Retinal pigment epithelial cell (primary cell): ENCODE results near the gene EPB41.

Experiments used
- DNase-seq: peaks from one replicate; pipeline ENCODE4 v3.0.0-alpha.2; 2010; ENCODE audit warnings: low read depth
- H3K4me3 ChIP-seq: 2 replicates; pipeline ENCODE4 v1.5.1; 2011; ENCODE audit warnings: mild to moderate bottlenecking, low read length, control low read depth, moderate library complexity
- TF ChIP-seq, protein P1 (sequence below): conservative IDR thresholded peaks from 2 replicates; pipeline ENCODE4 v1.5.1; 2011; ENCODE audit warnings: low read depth, low read length, control low read depth, inconsistent platforms

EPB41 gene

DNA sequence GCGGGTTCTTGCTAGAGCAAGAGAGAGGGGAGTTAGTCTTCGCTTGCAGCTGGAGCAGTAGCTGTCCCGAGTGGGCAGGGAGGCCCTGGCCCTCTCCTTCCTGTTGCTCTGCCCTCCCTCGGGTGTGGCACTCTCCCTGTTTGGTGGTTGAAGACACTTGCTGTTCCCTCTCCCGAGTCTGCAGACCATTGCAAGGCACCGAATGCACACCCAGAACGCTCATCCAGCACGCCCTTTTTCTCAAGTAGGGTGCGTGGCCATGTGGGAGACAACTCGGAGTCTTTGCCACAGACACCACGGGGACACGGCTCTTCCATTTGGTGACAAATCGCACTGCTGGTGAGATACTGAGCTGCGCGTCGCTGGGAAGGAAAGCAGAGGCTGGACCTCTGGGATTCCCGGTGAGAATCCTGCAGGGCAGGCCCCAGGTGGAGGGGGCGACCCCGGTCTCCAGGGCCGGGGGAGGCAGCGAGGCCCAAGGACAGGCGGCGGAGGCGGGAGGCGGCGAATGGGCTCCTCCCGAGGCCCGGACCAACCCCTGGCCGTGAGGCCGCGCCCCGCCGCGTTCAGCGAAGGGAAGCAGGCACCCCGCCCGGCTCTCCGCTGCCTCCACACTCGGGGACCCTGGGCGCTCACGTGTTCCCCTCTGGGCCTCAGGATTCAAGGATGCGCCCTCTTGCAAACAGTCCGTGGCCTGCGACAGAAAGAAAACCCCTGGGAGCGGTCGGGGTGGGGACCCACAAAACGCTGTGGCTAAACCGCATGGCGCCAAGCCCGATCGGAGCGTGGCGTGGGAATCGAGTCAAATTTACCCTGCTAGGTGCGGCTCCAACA, 219.7 kb downstream of the EPB41 start:
- TF ChIP-seq, protein P1, sequence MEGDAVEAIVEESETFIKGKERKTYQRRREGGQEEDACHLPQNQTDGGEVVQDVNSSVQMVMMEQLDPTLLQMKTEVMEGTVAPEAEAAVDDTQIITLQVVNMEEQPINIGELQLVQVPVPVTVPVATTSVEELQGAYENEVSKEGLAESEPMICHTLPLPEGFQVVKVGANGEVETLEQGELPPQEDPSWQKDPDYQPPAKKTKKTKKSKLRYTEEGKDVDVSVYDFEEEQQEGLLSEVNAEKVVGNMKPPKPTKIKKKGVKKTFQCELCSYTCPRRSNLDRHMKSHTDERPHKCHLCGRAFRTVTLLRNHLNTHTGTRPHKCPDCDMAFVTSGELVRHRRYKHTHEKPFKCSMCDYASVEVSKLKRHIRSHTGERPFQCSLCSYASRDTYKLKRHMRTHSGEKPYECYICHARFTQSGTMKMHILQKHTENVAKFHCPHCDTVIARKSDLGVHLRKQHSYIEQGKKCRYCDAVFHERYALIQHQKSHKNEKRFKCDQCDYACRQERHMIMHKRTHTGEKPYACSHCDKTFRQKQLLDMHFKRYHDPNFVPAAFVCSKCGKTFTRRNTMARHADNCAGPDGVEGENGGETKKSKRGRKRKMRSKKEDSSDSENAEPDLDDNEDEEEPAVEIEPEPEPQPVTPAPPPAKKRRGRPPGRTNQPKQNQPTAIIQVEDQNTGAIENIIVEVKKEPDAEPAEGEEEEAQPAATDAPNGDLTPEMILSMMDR: no peak
- DNase-seq: no peak
- no peak overlapping the region for H3K4me3 ChIP-seq

DNA sequence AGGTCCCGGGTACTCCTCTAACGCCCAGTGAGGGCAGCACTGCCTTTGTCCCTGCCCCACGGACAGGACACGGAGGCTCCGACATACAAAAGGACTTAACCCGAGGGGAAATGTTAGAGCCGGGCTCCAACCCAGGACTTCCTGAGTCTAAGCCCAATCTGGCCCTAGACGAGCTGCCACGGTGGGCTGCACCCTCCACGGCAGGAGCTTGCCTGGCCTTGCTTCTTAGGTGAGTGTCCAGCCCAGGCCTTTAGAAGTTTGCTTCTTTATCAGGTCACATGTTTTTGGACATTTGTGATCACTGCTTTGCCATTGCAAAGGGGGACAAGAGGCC, 220.3 kb downstream of the EPB41 start:
- no peak overlapping the region for H3K4me3 ChIP-seq
- no peak for DNase-seq
- TF ChIP-seq, protein P1: no peak

DNA sequence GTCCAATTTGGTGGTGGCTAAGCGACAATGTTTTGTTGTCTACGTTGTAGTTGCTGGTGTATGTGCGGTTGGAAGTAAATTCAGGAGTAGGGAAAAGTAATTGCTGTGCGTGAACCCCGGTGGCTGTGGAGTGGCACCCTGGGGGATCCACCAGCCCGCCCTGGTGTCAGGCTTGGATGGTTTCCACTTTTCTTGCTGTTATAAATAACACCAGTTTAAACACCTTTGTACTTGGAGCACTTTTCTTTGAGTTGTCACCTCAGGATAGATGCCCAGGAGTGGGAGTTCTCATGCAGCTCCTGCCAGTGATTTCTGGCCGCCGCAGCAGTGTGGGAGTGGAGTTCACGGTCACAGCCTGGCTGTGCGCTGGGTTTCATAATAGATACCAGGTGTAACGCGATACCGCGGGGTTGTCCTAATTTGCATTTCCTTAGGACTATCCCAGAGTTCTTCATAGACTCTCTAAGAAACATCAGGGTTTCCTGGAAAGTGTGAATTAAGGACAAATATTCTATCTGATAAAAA, 222.1 kb downstream of the EPB41 start:
- no peak for DNase-seq
- H3K4me3 ChIP-seq: no peak overlapping the region
- TF ChIP-seq, protein P1: no peak

- no peak for DNase-seq
- TF ChIP-seq, protein P1: no peak
- H3K4me3 ChIP-seq: no peak overlapping the region
These were observed 228.3 kb downstream of the EPB41 start for GRCh38 chr1:29142714-29143113.

- TF ChIP-seq, protein P1: no peak
- DNase-seq: no peak
- H3K4me3 ChIP-seq: no peak overlapping the region
These were observed 229.8 kb downstream of the EPB41 start for GRCh38 chr1:29144178-29144577.

DNA sequence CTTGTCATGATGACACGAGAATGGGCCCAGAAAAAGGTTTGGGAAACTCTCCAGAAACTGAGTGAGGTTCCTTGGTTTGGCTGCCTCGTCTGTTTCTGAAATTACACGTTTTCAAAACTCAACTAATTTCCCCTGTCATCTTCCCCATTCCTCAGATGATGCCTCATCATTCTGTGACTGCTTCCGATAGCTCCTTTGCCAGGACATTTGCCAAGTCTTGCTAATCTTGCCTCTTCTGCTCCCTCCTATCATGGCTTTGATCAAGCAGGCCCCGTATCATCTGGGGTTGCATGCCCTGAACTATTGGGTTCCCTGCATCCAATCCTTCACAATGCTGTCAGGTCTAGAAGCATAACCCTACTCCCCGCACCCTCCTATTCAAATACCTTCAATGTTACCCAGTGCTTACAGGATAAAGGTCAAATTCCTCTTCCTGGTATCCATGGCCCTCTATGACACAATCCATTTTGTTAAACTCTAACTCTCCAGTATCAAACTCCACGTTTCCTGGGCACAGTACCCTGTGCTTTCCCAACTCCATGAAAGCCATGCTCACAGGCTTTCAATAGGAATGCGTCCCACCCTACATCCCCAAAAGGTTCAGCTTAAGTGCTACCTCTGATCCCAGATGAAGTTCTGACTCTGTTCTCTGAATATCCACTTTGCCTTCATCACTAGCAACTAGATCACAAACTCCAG, 231.5 kb downstream of the EPB41 start:
- TF ChIP-seq, protein P1: no peak
- no peak for DNase-seq
- no peak overlapping the region for H3K4me3 ChIP-seq
